Small intestine (tissue), 16 donors: Measurements from ENCODE around the gene PRSS37. TPM values are rescaled to one million over a fixed set of nuclear protein-coding genes. Genes with fewer than 3 reads are reported as not detected.

Experiments used
- DNase-seq, 2 donors: peaks; one replicate each; pipeline versions ENCODE4 v3.0.0 to v3.0.0-alpha.2; 2013
- FAIRE-seq: peaks from 2 replicates; lab custom pipeline; 2012; peaks lifted over from hg19 to GRCh38; lab: Jason Lieb, UNC
- H3K27ac ChIP-seq, 3 donors: one replicate each; pipeline ENCODE4 v1.5.1; 2013; ENCODE audit warnings: low read length in 2 of 3, mild to moderate bottlenecking in 2 of 3, control low read depth in 1 of 3, inconsistent platforms in 1 of 3, low read depth in 1 of 3, moderate library complexity in 1 of 3
- H3K27me3 ChIP-seq, 3 donors: one replicate each; pipeline ENCODE4 v1.6.1; 2013; ENCODE audit warnings: low read length in 3 of 3, inconsistent platforms in 1 of 3; ENCODE audit not compliant: control insufficient read depth in 3 of 3, insufficient read depth in 3 of 3
- H3K36me3 ChIP-seq, 3 donors: one replicate each; pipeline ENCODE4 v1.6.1; 2013; ENCODE audit warnings: low read length in 3 of 3, inconsistent platforms in 1 of 3, low read depth in 1 of 3, mild to moderate bottlenecking in 1 of 3, moderate library complexity in 1 of 3; ENCODE audit not compliant: control insufficient read depth in 3 of 3, insufficient read depth in 2 of 3
- H3K4me1 ChIP-seq, 3 donors: one replicate each; pipeline ENCODE4 v1.6.1; 2013; ENCODE audit warnings: low read length in 2 of 3, inconsistent platforms in 1 of 3, low read depth in 1 of 3, mild to moderate bottlenecking in 1 of 3, moderate library complexity in 1 of 3; ENCODE audit not compliant: control insufficient read depth in 3 of 3, insufficient read depth in 2 of 3
- H3K4me3 ChIP-seq, 3 donors: one replicate each; pipeline ENCODE4 v1.5.1; 2013; ENCODE audit warnings: low read length in 3 of 3, control low read depth in 1 of 3, inconsistent platforms in 1 of 3, low read depth in 1 of 3, mild to moderate bottlenecking in 1 of 3, moderate library complexity in 1 of 3
- H3K9me3 ChIP-seq, 2 donors: one replicate each; pipeline ENCODE4 v1.6.1; 2013; ENCODE audit warnings: low read depth in 1 of 2, low read length in 1 of 2; ENCODE audit not compliant: control insufficient read depth in 2 of 2, insufficient read depth in 1 of 2
- WGBS, 3 donors: extraction: QIAGEN DNeasy Blood & Tissue Kit; methylation state at CpG; one replicate each; pipeline ENCODE4 v1.1.7; 2013; 5-methylcytosine and 5-hydroxymethylcytosine counted together
- long read RNA-seq, 10 donors: transcript quantifications; one replicate each; lab custom pipeline, GENCODE V29; 2026
- polyA plus RNA-seq, 4 donors: library from polyadenylated mRNA; stranded (reverse) in 3 of 4; unstranded in 1 of 4; fragments of 200-250 nt in 3 of 4; fragments of 120-200 nt in 1 of 4; gene quantifications; one replicate each; pipeline versions ENCODE4 v1.2.1 to v1.2.3, GENCODE V29; 2013
- donor health status: healthy with polysubstance abuse.
- donor health status: control.
- donor health status: control.
- donor health status: Bipolar disorder and iron deficiency.
- donor health status: healthy.

PRSS37 gene, protein sequence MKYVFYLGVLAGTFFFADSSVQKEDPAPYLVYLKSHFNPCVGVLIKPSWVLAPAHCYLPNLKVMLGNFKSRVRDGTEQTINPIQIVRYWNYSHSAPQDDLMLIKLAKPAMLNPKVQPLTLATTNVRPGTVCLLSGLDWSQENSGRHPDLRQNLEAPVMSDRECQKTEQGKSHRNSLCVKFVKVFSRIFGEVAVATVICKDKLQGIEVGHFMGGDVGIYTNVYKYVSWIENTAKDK
- under 1 TPM in 1 of 4 donors, not detected in 3; 0.38 TPM for polyA plus RNA-seq
- long read RNA-seq, donor 1 = 0 reads
- long read RNA-seq, donor 2 = 0 reads
- long read RNA-seq, donor 3 = 0 reads
- long read RNA-seq, donor 4 = 0 reads
- long read RNA-seq, donor 5 = 0 reads
- long read RNA-seq, donor 6 = 0 reads
- long read RNA-seq, donor 7 = 0 reads
- long read RNA-seq, donor 8 = 0 reads
- long read RNA-seq, donor 9 = 0 reads
- long read RNA-seq, donor 10 = 0 reads

DNA sequence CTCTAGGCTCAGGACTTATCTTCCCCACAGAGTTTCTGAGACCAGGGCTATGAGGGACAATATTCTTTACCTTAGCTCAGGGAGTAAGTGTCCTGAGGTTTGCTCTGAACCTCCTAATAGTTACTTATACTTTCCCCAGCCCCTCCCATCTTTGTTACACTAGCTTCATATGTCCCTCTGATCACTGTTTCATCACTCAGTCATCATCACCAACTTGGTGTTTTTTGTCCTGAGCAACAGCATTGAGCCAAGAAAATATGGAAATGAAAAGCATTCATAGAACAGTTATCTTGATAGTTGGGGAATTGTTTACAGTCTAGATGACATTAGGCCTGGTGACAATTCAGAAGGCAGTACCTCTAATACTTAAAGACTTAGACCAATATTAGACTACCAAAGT is at the start of gene PRSS37:
TSS of gene PRSS37 (minus strand) at position 101 of the 400 bp plus-strand sequence. CDS start 436 bp downstream, outside the sequence.
- Histone ChIP-seq H3K27me3 (no peaks in the 10 kb centered on the region), H3K9me3 (peaks cover 0 to 2% of the 10 kb centered on the region in 2 donors), H3K36me3 (no peaks in the 10 kb centered on the region), H3K4me3 (no peak within 1 kb of the TSS), H3K4me1 (peaks cover 0 to 10% (median 0%) of the 10 kb centered on the region in 3 donors), H3K27ac (no peak within 1 kb of the TSS)
- DNase-seq = no peak
- FAIRE-seq = no peak

DNA sequence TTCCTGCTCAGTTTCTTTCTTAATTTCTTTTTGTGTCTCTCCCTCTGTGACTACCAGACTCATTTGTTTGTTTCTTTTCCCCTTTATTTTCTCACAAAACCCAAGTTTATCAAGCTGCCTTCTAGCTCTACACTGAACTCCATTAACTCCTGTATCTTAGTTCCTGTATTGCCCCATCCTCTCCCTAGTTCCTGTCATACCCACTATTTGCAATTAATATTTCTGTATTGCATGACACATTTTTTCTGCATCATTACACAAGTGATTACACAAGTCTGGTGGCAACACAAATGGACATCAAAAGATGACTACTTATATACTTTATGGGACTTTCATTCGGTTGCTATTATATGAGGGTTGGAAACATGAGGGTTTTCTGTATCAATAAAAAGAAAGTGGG is 48.0 kb upstream of the PRSS37 start:
- Histone ChIP-seq H3K27me3 (no peaks in the 10 kb centered on the region), H3K4me1 (no peaks in the 10 kb centered on the region), H3K36me3 (no peaks in the 10 kb centered on the region), H3K9me3 (no peaks in the 10 kb centered on the region), H3K27ac (no peak overlapping the region), H3K4me3 (no peak overlapping the region)
- FAIRE-seq (no peak), DNase-seq (no peak)
- WGBS, 3 donors = 91 to 97% (median 93%) methylated on average over 1 of the region's 1 CpG

DNA sequence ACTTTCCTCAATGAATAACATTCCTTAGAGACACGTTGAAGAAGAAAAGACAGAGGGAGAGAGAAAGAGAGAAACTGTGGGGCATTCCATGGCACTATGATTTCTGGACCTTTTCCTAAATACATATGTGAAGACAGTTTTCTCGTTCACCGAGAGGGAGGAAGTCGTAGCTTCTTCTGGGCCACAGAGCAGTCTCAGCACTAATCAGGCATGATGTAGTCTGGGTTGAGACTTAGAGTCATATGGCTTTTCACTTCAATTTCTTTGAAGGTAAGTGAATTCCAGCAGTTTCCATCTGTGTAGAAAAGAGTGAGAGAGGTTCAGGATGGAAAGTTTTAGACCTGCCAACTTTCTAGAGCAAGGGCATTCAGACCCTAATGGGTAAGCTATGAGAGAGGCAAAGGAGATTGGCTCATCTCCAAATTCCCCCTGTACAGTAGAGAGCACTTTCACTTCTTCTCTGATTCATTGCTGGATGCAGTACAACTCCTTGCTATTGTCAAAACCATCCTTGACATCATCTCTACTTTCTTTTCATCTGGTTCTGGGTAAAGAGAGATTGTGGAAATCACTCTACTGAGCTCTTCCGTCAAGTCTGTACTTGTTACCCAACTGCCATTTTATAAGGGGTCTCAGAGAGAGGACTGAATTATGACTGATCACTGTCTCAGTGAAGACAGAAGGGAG is 43.4 kb upstream of the PRSS37 start:
- FAIRE-seq = no peak

DNA sequence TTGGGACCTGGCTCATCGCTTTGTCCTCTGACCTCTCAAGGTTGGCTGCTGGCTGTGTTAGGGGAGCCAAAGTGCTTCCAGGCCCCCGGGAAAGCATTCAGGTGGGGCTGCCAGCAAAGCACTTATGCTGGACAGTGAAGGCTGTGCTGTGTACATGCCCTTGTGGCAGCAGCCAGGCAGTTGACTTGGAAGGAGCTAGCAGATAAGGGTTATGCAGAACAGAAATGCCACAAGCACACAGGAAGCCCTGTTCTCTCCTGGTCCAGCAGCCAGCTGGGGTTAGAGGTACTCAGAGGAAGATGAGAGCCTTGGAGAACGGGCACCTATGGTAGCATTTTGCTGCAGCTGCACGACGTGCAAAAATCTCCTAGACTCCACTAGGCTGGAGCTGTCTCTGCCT is 39.7 kb upstream of the PRSS37 start:
- no peaks in the 10 kb centered on the region for H3K27me3 ChIP-seq
- WGBS, 3 donors = 68 to 69% (median 69%) methylated on average over 5 of the region's 5 CpGs
- no peak overlapping the region for H3K27ac ChIP-seq
- H3K36me3 ChIP-seq = no peaks in the 10 kb centered on the region
- no peak overlapping the region for H3K4me3 ChIP-seq
- no peak for FAIRE-seq
- no peaks in the 10 kb centered on the region for H3K9me3 ChIP-seq
- no peaks in the 10 kb centered on the region for H3K4me1 ChIP-seq
- no peak for DNase-seq

More for the DNA sequence above, 43.4 kb upstream of the PRSS37 start:
- Histone ChIP-seq H3K27me3 (no peaks in the 10 kb centered on the region), H3K4me1 (no peaks in the 10 kb centered on the region), H3K36me3 (no peaks in the 10 kb centered on the region), H3K4me3 (no peak overlapping the region), H3K27ac (no peak overlapping the region), H3K9me3 (no peaks in the 10 kb centered on the region)
- DNase-seq = no peak
- 68 to 79% (median 75%) methylated on average over 5 of the region's 5 CpGs for WGBS, 3 donors

DNA sequence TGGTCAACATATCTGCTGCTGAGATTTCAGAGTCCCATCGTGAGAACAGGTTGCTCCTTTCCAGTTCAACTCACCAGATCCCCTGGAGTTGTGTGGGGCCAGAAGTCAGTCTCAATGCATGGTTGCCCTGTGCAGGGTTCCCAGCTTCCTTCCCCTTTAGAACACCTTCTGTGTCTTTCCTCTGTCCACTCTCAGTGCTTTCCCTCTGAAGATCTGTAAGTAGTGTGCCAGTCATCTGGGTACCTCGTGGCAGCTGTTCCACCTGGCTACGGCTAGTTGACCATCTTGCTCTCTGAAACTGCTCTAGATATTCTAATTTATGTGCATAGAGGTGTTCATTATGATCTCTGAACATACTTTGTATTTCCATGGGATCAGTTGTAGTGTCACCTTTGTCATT is 36.1 kb upstream of the PRSS37 start:
- FAIRE-seq = no peak
- Histone ChIP-seq H3K27me3 (no peaks in the 10 kb centered on the region), H3K4me3 (no peak overlapping the region), H3K36me3 (no peaks in the 10 kb centered on the region), H3K9me3 (no peaks in the 10 kb centered on the region), H3K4me1 (no peaks in the 10 kb centered on the region), H3K27ac (no peak overlapping the region)
- WGBS, 3 donors = 72 to 95% (median 91%) methylated on average over 3 of the region's 3 CpGs
- no peak for DNase-seq

DNA sequence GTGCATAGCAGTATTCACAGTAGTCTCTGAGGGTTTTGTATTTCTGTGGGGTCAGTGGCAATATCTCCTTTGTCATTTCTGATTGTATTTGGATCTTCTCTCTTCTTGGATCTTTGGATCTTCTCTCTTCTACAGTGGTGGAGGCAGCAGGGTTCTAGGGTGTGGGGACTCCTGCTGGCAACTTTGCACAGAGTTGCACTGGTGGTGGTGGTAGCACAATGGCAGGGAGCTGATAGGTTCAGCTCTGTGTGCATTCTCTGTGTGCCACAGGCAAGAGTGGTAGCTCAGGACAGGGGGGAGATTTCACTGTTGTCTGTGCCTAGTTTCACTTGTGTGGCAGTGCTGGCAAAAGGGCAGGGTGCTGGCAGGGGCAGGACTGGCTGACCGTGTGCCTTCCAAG is 35.1 kb upstream of the PRSS37 start:
- no peaks in the 10 kb centered on the region for H3K36me3 ChIP-seq
- H3K9me3 ChIP-seq = no peaks in the 10 kb centered on the region
- no peaks in the 10 kb centered on the region for H3K27me3 ChIP-seq
- no peak for FAIRE-seq
- H3K27ac ChIP-seq = no peak overlapping the region
- DNase-seq = no peak
- WGBS, 3 donors = 61 to 75% (median 63%) methylated on average over 1 of the region's 1 CpG
- no peaks in the 10 kb centered on the region for H3K4me1 ChIP-seq
- H3K4me3 ChIP-seq = no peak overlapping the region

DNA sequence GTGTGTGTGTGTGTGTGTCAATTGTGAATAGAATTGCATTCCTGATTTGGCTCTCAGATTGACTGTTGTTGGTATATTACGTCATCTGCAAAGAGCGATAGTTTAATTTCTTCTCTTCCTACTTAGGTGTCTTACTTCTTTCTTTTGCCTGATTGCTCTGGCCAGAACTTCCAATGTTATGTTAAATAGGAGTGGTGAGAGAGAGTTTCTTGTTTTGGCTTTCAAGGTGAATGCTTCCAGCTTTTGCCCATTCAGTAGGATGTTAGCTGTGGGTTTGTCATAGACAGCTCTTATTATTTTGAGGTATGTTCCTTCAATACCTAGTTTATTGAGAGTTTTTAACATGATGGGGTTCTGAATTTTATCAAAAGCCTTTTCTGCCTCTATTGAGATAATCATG is 34.2 kb upstream of the PRSS37 start:
- FAIRE-seq (no peak), DNase-seq (no peak)
- no peaks in the 10 kb centered on the region for H3K27me3 ChIP-seq
- no peak overlapping the region for H3K27ac ChIP-seq
- no peaks in the 10 kb centered on the region for H3K9me3 ChIP-seq
- WGBS, 3 donors = 86 to 100% (median 91%) methylated on average over 2 of the region's 2 CpGs
- H3K4me1 ChIP-seq = no peaks in the 10 kb centered on the region
- H3K36me3 ChIP-seq = no peaks in the 10 kb centered on the region
- no peak overlapping the region for H3K4me3 ChIP-seq

DNA sequence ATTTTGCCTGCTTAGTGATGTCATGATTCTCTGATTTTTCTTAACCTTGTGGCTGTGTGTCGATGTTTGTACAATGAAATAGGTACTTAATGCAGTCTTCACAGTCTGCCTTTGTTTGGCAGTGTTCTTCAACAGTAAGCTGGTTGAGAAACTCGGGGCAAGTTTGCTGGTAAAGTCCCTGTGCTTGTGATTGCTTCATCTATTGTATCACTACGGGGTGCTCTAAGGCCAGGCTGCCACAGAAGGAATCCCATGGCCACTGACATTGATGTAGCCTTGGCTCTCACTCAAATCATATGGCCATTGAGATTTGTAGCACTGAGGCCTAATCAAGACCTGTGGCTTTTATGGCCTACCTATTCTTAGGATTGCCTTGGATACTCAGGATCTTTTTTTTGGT is 33.5 kb upstream of the PRSS37 start:
- Histone ChIP-seq H3K27ac (no peak overlapping the region), H3K27me3 (no peaks in the 10 kb centered on the region), H3K9me3 (no peaks in the 10 kb centered on the region), H3K4me1 (no peaks in the 10 kb centered on the region), H3K36me3 (no peaks in the 10 kb centered on the region), H3K4me3 (no peak overlapping the region)
- 70 to 74% (median 74%) methylated on average over 3 of the region's 3 CpGs for whole genome bisulfite sequencing, 3 donors
- no peak for DNase-seq
- FAIRE-seq = no peak
